Measurements from ENCODE around the gene CMPK2.

CMPK2 gene

DNA sequence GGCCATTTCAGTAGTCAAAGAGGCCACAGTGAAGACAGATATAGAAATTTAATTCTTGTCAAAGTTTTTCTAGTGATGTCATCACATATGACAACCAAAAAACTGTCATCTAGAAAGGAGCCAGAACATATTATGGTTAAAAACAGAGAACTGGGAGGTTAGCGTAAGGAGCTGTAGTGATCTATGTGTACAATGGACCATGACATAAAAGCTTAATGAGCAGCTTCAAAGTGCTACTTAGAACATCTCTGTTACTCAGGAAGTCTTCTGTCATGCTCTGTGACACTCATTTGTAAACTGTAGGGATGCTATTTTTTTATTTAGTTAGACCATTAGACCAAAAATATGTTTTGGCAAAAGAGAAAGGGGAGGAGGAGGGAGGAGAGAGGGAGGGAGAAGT, 57.3 kb downstream of the CMPK2 start:
- no peak for DNase-seq

DNA sequence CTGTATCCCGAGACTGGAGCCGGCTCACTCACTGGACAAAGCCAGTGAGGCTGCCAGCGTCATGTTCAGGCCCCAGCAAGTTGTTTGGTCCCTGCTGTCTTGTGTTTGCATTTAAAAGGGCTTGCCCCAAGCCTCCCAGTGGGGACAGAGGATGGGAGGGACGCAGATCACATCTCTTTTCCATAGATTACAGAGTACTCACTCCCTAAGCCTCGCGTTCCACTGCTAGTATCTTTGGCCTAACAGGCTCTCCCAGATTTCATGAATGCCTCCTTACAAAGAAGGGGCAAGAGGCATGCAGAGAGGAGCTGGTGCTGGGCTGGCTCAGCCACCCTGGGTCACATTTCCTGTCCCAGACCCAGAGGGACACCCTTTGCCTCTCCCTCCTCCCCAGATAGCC, 59.1 kb downstream of the CMPK2 start:
- DNase-seq = no peak

DNA sequence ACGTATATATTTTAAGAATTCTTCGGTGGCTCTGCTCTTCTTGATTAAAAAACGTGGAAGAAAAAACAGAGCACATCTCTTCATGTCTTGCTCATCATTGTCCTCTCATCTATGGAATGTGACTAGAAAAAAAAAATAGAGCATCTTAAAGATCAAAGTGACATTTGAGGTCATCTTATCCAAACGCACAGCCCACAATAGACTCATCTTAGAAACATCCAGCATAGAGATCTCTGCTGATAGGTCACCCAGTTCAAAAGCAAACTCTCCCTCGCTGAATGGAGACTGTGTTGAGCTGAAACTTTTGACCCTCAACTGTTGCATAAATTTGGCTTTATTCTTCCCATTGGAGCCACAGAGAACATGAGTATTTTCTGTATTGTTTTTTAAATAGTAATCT, 65.2 kb downstream of the CMPK2 start:
- no peak for DNase-seq

Data from right hindlimb (tissue), 1 donor.